ENCODE results near the gene GSTM2. TPM values are rescaled to one million over a fixed set of nuclear protein-coding genes. Genes with fewer than 3 reads are reported as not detected.

The GSTM2 gene
- total RNA-seq, 2 experiments from 2014 or later, result 106 to 107 TPM

- Histone ChIP-seq H3K4me1 (ENCODE audit: insufficient read depth, low read length) (no peaks in the 10 kb centered on the region), H3K9me3 (ENCODE audit: control insufficient read depth in 1 of 2, insufficient read depth in 1 of 2, low read length in 2 of 2) (no peaks in the 10 kb centered on the region), H3K27ac (ENCODE audit: low read depth in 1 of 2, low read length in 2 of 2) (no peak overlapping the region), H3K27me3 (ENCODE audit: control insufficient read depth in 1 of 2, insufficient read depth in 2 of 2, low read length in 2 of 2) (no peaks in the 10 kb centered on the region), H3K4me3 (ENCODE audit: low read length) (no peak overlapping the region), H3K36me3 (ENCODE audit: insufficient read depth, low read length) (no peaks in the 10 kb centered on the region)
- intact Hi-C loops (cut with DNase I, micrococcal nuclease), result no loop called here
- DNase-seq (no peak), ATAC-seq (ENCODE audit: poor library complexity) (no peak)
- Mint-ChIP-seq H3K36me3 (ENCODE audit: low read depth) (no peaks in the 10 kb centered on the region), H3K4me1 (ENCODE audit: low read depth) (no peaks in the 10 kb centered on the region), H3K27ac (no peak overlapping the region), H3K4me3 (no peak overlapping the region), H3K9me3 (no peaks in the 10 kb centered on the region), H3K27me3 (peaks cover 14% of the 10 kb centered on the region)
- TF ChIP-seq CTCF (IDR thresholded peaks at IDR 0.05), result no peak
- ChIA-PET CTCF (no interaction called here), POLR2A (no interaction called here)
Measured at GRCh38 chr1:109718495-109718894, 50.6 kb downstream of the GSTM2 start.

- ChIA-PET POLR2A (no interaction called here), CTCF (no interaction called here)
- H3K4me3 Mint-ChIP-seq, result no peak overlapping the region
- ATAC-seq (ENCODE audit: poor library complexity), result no peak
- Histone ChIP-seq H3K27me3 (ENCODE audit: control insufficient read depth in 1 of 2, insufficient read depth in 2 of 2, low read length in 2 of 2) (no peaks in the 10 kb centered on the region), H3K36me3 (ENCODE audit: insufficient read depth, low read length) (no peaks in the 10 kb centered on the region), H3K4me1 (ENCODE audit: insufficient read depth, low read length) (no peaks in the 10 kb centered on the region), H3K9me3 (ENCODE audit: control insufficient read depth in 1 of 2, insufficient read depth in 1 of 2, low read length in 2 of 2) (no peaks in the 10 kb centered on the region), H3K4me3 (ENCODE audit: low read length) (no peak overlapping the region), H3K27ac (ENCODE audit: low read depth in 1 of 2, low read length in 2 of 2) (no peak overlapping the region)
- H3K36me3 Mint-ChIP-seq (ENCODE audit: low read depth), result no peaks in the 10 kb centered on the region
- intact Hi-C loops (cut with DNase I, micrococcal nuclease), result no loop called here
- no peak for DNase-seq
- no peaks in the 10 kb centered on the region for H3K9me3 Mint-ChIP-seq
- peaks cover 5% of the 10 kb centered on the region for H3K27me3 Mint-ChIP-seq
- no peak overlapping the region for H3K27ac Mint-ChIP-seq
- no peaks in the 10 kb centered on the region for H3K4me1 Mint-ChIP-seq (ENCODE audit: low read depth)
- no peak for TF ChIP-seq CTCF (IDR thresholded peaks at IDR 0.05)
Measured at GRCh38 chr1:109719337-109719837, 51.5 kb downstream of the GSTM2 start.

- ATAC-seq (ENCODE audit: poor library complexity) (no peak), DNase-seq (no peak)
- no peak overlapping the region for H3K4me3 Mint-ChIP-seq
- CTCF ChIA-PET, result no interaction called here
- Histone ChIP-seq H3K9me3 (ENCODE audit: control insufficient read depth in 1 of 2, insufficient read depth in 1 of 2, low read length in 2 of 2) (no peaks in the 10 kb centered on the region), H3K4me1 (ENCODE audit: insufficient read depth, low read length) (no peaks in the 10 kb centered on the region), H3K4me3 (ENCODE audit: low read length) (no peak overlapping the region), H3K27ac (ENCODE audit: low read depth in 1 of 2, low read length in 2 of 2) (no peak overlapping the region), H3K27me3 (ENCODE audit: control insufficient read depth in 1 of 2, insufficient read depth in 2 of 2, low read length in 2 of 2) (no peaks in the 10 kb centered on the region), H3K36me3 (ENCODE audit: insufficient read depth, low read length) (no peaks in the 10 kb centered on the region)
- peaks cover 4% of the 10 kb centered on the region for H3K27me3 Mint-ChIP-seq
- H3K27ac Mint-ChIP-seq, result no peak overlapping the region
- no peaks in the 10 kb centered on the region for H3K4me1 Mint-ChIP-seq (ENCODE audit: low read depth)
- intact Hi-C loops (cut with DNase I, micrococcal nuclease), result no loop called here
- no peaks in the 10 kb centered on the region for H3K36me3 Mint-ChIP-seq (ENCODE audit: low read depth)
- H3K9me3 Mint-ChIP-seq, result no peaks in the 10 kb centered on the region
- POLR2A ChIA-PET, result no interaction called here
- TF ChIP-seq CTCF (IDR thresholded peaks at IDR 0.05), result no peak
Measured at GRCh38 chr1:109721042-109721441, 53.2 kb downstream of the GSTM2 start.

Measured in CD4-positive, alpha-beta T cell (primary cell).